Ishikawa (cell line): ENCODE measurements around the gene PNLIPRP2.

Experiments
- CEBPB ChIP-seq: IDR thresholded peaks from 2 replicates; pipeline ENCODE4 v1.6.1; 2012
- FOXM1 ChIP-seq: IDR thresholded peaks from 2 replicates; pipeline ENCODE4 v1.6.1; 2012; ENCODE audit warnings: low read depth, borderline replicate concordance
- TAF1 ChIP-seq: IDR thresholded peaks from 2 replicates; pipeline ENCODE4 v1.6.1; 2012; ENCODE audit warnings: low read depth, mild to moderate bottlenecking
- TF ChIP-seq, protein P1 (sequence below): IDR thresholded peaks from 2 replicates; pipeline ENCODE4 v1.6.1; 2012; ENCODE audit warnings: low read depth, mild to moderate bottlenecking
- TF ChIP-seq, protein P2 (sequence below): IDR thresholded peaks from 2 replicates; pipeline ENCODE4 v1.6.1; 2012

DNA sequence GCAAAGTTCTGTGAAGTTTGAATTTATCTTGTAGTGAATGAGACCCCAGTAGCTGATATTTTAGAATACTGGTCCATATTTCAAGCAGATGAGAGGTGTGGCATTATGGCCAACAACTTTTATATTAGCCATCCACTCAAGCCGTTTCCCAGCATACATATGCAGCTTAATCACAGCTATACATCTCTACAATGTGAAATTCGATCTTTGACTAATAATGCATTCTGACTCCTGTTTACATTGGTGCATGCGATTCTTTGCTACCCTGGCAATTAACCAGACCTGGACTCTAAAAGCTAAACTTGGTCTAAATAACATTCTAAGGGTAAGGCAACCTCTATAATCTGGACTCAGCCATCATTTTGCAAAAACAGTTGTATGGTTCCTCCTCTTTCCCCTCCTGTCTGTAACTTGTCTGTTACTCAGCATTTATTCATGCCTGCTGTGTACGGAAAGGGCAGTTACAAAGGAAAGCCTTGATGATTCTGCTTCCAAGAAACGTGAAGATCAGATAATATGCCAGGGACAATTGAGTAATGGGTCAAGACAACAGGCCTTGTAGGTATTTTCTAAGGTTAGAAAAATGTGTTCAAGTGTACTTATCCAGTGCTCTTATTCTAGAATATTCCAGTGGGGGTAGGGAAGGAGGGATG is 50.6 kb downstream of the PNLIPRP2 start:
- TF ChIP-seq, protein P1, sequence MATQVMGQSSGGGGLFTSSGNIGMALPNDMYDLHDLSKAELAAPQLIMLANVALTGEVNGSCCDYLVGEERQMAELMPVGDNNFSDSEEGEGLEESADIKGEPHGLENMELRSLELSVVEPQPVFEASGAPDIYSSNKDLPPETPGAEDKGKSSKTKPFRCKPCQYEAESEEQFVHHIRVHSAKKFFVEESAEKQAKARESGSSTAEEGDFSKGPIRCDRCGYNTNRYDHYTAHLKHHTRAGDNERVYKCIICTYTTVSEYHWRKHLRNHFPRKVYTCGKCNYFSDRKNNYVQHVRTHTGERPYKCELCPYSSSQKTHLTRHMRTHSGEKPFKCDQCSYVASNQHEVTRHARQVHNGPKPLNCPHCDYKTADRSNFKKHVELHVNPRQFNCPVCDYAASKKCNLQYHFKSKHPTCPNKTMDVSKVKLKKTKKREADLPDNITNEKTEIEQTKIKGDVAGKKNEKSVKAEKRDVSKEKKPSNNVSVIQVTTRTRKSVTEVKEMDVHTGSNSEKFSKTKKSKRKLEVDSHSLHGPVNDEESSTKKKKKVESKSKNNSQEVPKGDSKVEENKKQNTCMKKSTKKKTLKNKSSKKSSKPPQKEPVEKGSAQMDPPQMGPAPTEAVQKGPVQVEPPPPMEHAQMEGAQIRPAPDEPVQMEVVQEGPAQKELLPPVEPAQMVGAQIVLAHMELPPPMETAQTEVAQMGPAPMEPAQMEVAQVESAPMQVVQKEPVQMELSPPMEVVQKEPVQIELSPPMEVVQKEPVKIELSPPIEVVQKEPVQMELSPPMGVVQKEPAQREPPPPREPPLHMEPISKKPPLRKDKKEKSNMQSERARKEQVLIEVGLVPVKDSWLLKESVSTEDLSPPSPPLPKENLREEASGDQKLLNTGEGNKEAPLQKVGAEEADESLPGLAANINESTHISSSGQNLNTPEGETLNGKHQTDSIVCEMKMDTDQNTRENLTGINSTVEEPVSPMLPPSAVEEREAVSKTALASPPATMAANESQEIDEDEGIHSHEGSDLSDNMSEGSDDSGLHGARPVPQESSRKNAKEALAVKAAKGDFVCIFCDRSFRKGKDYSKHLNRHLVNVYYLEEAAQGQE, result no peak
- TF ChIP-seq CEBPB (no peak), FOXM1 (no peak), TAF1 (no peak)
- TF ChIP-seq, protein P2, sequence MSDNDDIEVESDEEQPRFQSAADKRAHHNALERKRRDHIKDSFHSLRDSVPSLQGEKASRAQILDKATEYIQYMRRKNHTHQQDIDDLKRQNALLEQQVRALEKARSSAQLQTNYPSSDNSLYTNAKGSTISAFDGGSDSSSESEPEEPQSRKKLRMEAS, result no peak
